Muscle of leg (tissue), 11 donors: ENCODE measurements around the gene ARHGAP24. TPM values are rescaled to one million over a fixed set of nuclear protein-coding genes. Genes with fewer than 3 reads are reported as not detected.
A peak's percentile ranks its signal among the peaks of the same experiment; 100 is the strongest.
"Not testable (repeated sequence)": the region's sequence is repeated elsewhere in the genome, so short reads cannot be mapped to it uniquely, and the experiment has no call there.

Source experiments
- DNase-seq: peaks from one replicate; pipeline ENCODE4 v3.0.0; 2013
- H3K27ac ChIP-seq: one replicate; pipeline ENCODE4 v1.5.1; 2013; ENCODE audit warnings: mild to moderate bottlenecking, low read length, control low read depth
- H3K27me3 ChIP-seq: one replicate; pipeline ENCODE4 v1.6.1; 2013; ENCODE audit warnings: low read length; ENCODE audit not compliant: control insufficient read depth, insufficient read depth
- H3K36me3 ChIP-seq: one replicate; pipeline ENCODE4 v1.6.1; 2013; ENCODE audit warnings: low read length; ENCODE audit not compliant: control insufficient read depth, insufficient read depth
- H3K4me1 ChIP-seq: one replicate; pipeline ENCODE4 v1.6.1; 2013; ENCODE audit warnings: low read length; ENCODE audit not compliant: control insufficient read depth, insufficient read depth
- H3K4me3 ChIP-seq: one replicate; pipeline ENCODE4 v1.5.1; 2013; ENCODE audit warnings: low read length, control low read depth
- H3K9me3 ChIP-seq: replicated peaks from 2 replicates; pipeline ENCODE4 v1.6.1; 2013; ENCODE audit warnings: low read depth, low read length; ENCODE audit not compliant: control insufficient read depth
- WGBS: methylation state at CpG from one replicate; pipeline ENCODE4 v1.1.5; 2013; ENCODE audit warnings: missing lambda C conversion rate; ENCODE audit not compliant: insufficient coverage; 5-methylcytosine and 5-hydroxymethylcytosine counted together
- polyA plus RNA-seq, 8 donors: library from polyadenylated mRNA; unstranded; fragments of 120-200 nt; gene quantifications; one replicate each; pipeline versions ENCODE4 v1.2.1 to v1.2.3, GENCODE V29; 2013; ENCODE audit warnings: inconsistent platforms in 1 of 8, low replicate concordance in 1 of 8; ENCODE audit not compliant: insufficient read length in 8 of 8, insufficient read depth in 1 of 8
- total RNA-seq: library from RNA; stranded (reverse); fragments of 120-200 nt; gene quantifications from one replicate; pipeline ENCODE4 v1.2.4, GENCODE V29; 2013

ARHGAP24 gene
- total and polyA plus RNA-seq, 9 donors: 39.8 to 66.1 (median 48.9) TPM

DNA sequence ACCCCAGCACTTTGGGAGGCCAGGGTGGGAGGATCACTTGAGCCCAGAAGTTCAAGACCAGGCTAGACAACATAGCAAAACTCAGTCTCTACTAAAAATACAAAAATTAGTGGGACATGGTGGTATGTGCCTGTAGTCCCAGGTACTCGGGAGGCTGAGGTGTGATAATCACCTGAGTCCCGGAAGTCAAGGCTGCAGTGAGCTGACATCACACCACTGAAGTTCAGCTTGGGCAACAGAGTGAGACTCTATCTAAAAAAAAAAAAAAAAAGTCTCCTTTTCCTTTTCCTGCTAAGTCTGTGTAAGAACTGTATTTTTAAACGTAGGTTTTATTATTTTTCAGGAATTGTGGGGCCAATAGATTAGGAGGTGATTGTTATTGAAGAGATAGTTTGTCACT is 356.7 kb downstream of the ARHGAP24 start:
- Histone ChIP-seq H3K4me3 (no peak overlapping the region), H3K4me1 (peaks cover 14% of the 10 kb centered on the region), H3K36me3 (no peaks in the 10 kb centered on the region), H3K27ac (no peak overlapping the region), H3K27me3 (no peaks in the 10 kb centered on the region), H3K9me3 (no peaks in the 10 kb centered on the region)
- no peak for DNase-seq
- WGBS: no CpG with 5 or more reads among the region's 3 CpGs

DNA sequence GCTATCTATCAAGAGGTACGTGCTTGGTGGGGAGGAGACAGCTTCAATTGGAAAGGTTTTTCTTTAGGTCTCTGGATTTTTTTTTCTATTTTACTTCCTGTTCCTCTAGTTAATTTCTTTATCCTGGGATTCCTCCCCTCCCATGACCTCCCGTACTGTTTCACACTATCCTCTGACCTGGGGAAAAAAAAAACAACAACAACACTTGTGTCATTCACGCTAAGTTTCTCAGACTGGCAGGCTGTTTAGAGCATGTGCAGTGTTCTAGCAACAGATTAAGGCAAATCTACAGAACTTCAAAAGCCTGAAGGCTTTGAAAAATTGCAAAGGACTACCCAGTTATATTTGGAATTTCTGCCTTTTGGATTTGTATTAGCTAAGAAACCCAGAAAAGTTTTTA is 358.4 kb downstream of the ARHGAP24 start:
- no peak overlapping the region for H3K4me3 ChIP-seq
- no peaks in the 10 kb centered on the region for H3K27me3 ChIP-seq
- no peaks in the 10 kb centered on the region for H3K9me3 ChIP-seq
- no peak overlapping the region for H3K27ac ChIP-seq
- peaks cover 2% of the 10 kb centered on the region for H3K36me3 ChIP-seq
- H3K4me1 ChIP-seq: peaks cover 14% of the 10 kb centered on the region
- DNase-seq: no peak
- WGBS: no CpG with 5 or more reads among the region's 3 CpGs

DNA sequence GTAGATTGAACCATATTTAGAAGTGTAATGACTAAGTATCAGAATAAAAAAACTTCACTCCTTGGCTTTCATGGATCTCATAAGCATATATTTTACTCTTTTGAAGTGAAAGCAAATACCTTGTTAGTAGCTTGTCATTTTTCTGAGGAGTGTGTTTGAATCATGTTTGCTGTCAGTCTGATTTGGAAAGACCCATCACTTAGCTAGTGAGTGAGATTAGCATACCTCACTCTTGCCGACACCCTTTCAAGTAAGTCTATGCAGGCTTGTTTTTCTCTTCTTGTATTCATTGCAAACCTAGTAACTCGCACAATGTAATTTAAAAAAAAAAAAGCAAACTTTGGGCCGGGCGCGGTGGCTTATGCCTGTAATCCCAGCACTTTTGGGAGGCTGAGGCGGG is 360.0 kb downstream of the ARHGAP24 start:
- Histone ChIP-seq H3K4me1 (peaks cover 14% of the 10 kb centered on the region), H3K27me3 (no peaks in the 10 kb centered on the region), H3K9me3 (no peaks in the 10 kb centered on the region), H3K4me3 (no peak overlapping the region), H3K27ac (no peak overlapping the region), H3K36me3 (peaks cover 2% of the 10 kb centered on the region)
- DNase-seq: no peak
- 100% methylated on average over 4 of the region's 6 CpGs for WGBS

DNA sequence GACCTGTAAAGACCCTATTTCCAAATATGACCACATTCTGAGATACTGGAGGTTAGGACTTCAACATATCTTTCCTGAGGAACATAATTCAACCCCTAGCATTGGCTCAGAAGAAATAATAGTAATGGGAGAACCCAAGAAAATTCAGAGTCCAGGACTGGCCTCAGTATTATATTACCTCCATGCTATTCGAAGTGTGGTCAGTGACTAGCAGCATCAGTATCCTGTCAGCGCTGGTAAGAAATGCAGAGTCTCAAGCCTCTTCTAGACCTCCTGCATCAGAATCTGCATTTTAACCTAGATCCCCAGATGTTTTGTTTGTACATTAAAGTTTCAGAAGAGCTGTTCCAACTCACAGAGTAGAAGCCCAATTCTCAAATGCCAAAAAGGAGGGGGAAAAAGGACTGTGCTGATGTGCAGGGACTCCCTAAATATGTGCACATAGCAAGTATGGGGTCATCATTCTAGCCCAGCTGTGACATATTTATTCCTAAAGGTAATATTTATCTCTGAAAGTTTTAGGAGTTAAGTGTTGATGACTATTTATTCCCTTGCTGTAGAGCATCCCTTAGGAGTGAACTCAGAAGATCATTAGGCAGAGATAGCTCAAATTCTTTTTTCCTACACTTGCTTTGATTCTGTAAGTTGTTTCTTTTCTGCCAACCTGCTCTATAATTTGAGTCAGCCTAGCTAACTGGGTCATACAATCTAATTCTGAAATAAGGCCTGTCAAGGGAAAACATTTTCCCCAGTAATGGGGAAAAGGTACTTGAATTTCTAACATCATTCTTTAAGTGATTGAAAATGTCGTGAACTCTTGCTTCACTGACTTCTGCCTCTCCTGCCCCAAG is 361.9 kb downstream of the ARHGAP24 start:
- H3K4me3 ChIP-seq: no peak overlapping the region
- no peaks in the 10 kb centered on the region for H3K27me3 ChIP-seq
- peaks cover 13% of the 10 kb centered on the region for H3K4me1 ChIP-seq
- H3K27ac ChIP-seq: peak overlapping the region; percentile 45
- peaks cover 2% of the 10 kb centered on the region for H3K36me3 ChIP-seq
- peak; percentile 44 for DNase-seq
- no peaks in the 10 kb centered on the region for H3K9me3 ChIP-seq
- WGBS: no CpG with 5 or more reads among the region's 3 CpGs

DNA sequence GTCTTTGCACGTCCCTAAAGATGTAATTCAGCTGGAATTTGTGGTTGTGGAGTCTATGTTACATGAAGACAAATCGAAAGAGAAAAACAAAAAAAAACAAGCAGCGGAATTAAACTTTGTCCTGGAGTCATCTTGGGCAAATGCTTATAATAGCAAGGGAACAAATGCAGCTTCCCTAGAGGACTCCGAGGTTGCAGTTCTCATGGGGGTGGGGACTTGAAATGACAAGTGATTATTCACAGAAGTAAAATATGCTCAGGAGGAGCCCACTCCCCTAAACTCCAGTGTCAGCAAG is 362.4 kb downstream of the ARHGAP24 start:
- Histone ChIP-seq H3K4me3 (no peak overlapping the region), H3K4me1 (peaks cover 16% of the 10 kb centered on the region), H3K9me3 (no peaks in the 10 kb centered on the region), H3K27me3 (no peaks in the 10 kb centered on the region), H3K36me3 (peaks cover 2% of the 10 kb centered on the region), H3K27ac (peak overlapping the region; percentile 45)
- DNase-seq: peak; percentile 59
- WGBS: no CpG with 5 or more reads among the region's 4 CpGs

DNA sequence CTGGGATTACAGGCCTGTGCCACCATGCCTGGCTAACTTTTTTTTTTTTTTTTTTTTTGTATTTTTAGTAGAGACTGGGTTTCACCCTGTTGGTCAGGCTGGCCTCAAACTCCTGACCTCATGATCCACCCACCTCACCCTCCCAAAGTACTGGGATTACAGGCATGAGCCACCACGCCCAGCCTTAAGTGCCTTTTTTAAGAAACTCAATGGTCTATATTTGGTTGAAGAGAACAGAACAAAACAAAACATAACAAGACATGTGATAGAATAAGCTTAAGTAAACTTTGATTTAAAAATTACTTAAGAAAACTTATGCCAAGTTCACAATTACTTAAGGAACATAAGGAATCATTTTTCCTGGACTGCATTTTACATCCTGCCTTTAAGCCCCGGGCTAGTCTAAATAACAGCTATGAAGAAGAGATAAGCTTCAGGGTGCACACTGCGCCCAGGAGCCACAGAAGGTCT is 365.1 kb downstream of the ARHGAP24 start:
- H3K4me3 ChIP-seq, H3K36me3 ChIP-seq, H3K27ac ChIP-seq, H3K9me3 ChIP-seq, H3K27me3 ChIP-seq: not testable (repeated sequence)
- H3K4me1 ChIP-seq: peaks cover 16% of the 10 kb centered on the region
- 30% methylated on average over 2 of the region's 3 CpGs for WGBS
- peak; percentile 53 for DNase-seq

DNA sequence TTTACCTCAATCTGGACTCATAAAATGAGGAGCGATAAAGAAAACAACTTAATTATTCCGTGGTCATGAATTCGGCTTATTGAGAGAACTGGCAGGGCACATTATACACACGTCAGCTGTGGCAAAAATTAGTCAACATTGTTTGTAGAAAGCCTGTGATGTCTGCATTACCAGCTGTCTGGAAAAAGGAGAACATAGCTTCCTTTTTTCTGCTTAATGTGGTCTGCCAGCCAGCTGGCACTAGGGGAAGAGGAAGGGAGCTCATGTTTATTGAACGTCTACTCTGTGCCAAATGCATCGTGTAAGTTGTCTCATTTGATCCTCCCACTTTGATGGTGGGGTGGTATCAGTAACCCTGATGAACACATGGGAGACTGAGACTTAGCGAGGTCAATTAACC is 367.6 kb downstream of the ARHGAP24 start:
- peak overlapping the region; percentile 56 for H3K27ac ChIP-seq
- peak; percentile 94 for DNase-seq
- no peaks in the 10 kb centered on the region for H3K27me3 ChIP-seq
- no peaks in the 10 kb centered on the region for H3K9me3 ChIP-seq
- H3K4me3 ChIP-seq: no peak overlapping the region
- no peaks in the 10 kb centered on the region for H3K36me3 ChIP-seq
- H3K4me1 ChIP-seq: peaks cover 8% of the 10 kb centered on the region
- WGBS: 42% methylated on average over 5 of the region's 7 CpGs

DNA sequence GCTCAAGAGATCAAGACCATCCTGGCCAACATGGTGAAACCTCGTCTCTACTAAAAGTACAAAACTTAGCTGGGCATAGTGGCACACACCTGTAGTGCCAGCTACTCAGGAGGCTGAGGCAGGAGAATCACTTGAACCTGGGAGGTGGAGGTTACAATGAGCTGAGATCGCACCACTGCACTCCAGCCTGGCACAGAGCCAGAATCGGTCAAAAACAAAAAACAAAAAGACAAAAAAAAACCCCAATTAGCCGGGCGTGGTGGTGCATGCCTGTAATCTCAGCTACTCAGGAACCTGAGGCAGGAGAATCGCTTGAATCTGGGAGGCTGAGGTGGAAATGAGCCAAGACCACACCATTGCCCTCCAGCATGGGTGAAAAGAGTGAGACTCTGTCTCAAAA is 378.8 kb downstream of the ARHGAP24 start:
- not testable (repeated sequence) for H3K9me3 ChIP-seq, DNase-seq, H3K4me3 ChIP-seq, H3K27ac ChIP-seq, H3K36me3 ChIP-seq, H3K4me1 ChIP-seq, H3K27me3 ChIP-seq
- 88% methylated on average over 1 of the region's 6 CpGs for WGBS

DNA sequence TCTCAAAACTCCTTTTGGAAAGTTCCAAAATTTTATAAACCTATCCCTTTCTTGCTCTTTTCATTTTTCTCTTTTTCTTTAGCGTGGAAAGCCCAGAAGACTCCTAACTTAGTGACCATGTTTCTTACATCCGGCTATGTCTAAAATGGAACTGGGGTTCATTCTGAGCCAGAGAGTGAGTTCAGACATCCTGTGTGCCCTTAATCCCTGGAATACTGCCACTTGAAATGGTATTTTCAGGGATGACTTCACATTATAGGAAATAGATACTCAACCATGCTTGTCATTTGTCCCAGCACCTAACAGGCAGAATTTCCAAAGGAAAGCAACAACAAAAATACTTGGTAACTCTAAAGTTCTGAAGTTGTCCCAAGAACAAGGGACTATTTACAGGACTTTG is 379.6 kb downstream of the ARHGAP24 start:
- Histone ChIP-seq H3K27ac (peak overlapping the region; percentile 2), H3K4me3 (no peak overlapping the region), H3K9me3 (peaks cover 8% of the 10 kb centered on the region), H3K36me3 (no peaks in the 10 kb centered on the region), H3K4me1 (peaks cover under 1% of the 10 kb centered on the region), H3K27me3 (no peaks in the 10 kb centered on the region)
- peak; percentile 63 for DNase-seq
- no CpG with 5 or more reads among the region's 2 CpGs for WGBS

DNA sequence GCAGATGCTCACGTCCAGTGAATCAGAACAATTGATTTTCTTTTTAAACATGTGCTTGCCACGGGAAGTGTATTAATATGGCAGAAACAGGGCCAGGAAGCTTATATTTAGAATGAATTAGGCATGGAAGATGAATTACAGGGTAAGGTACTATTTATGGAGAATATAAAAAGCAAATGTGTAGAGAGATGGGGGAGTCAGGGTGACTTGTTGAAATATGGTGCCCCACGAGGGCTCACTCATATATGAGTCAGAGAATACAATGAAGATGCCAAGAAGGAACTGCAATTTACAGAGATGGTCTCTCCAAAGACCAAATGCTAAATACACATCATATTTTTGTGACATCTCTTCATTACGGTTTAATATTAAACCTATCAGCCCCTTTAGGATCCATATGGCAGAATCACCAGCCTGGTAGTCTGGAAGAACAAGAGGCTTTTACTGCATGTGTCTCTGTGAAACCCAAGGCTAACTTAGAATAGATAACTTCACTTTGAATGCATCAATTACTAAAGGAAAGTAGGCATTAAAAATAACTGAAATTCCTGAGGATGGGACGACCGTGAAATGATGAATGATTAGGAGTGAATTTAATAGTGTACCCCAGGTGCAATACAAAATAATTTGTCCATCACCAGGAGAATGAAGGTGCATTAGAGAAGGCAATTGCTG is 385.3 kb downstream of the ARHGAP24 start:
- peaks cover 8% of the 10 kb centered on the region for H3K4me1 ChIP-seq
- H3K27me3 ChIP-seq: no peaks in the 10 kb centered on the region
- H3K36me3 ChIP-seq: no peaks in the 10 kb centered on the region
- H3K27ac ChIP-seq: peak overlapping the region; percentile 31
- WGBS: no CpG with 5 or more reads among the region's 6 CpGs
- no peak overlapping the region for H3K4me3 ChIP-seq
- peak; percentile 46 for DNase-seq
- no peaks in the 10 kb centered on the region for H3K9me3 ChIP-seq
